ENCODE data around the gene GRXCR2. TPM values are rescaled to one million over a fixed set of nuclear protein-coding genes. Genes with fewer than 3 reads are reported as not detected.

The GRXCR2 gene
- total RNA-seq, 1 experiment from 2014 or later: not detected

DNA sequence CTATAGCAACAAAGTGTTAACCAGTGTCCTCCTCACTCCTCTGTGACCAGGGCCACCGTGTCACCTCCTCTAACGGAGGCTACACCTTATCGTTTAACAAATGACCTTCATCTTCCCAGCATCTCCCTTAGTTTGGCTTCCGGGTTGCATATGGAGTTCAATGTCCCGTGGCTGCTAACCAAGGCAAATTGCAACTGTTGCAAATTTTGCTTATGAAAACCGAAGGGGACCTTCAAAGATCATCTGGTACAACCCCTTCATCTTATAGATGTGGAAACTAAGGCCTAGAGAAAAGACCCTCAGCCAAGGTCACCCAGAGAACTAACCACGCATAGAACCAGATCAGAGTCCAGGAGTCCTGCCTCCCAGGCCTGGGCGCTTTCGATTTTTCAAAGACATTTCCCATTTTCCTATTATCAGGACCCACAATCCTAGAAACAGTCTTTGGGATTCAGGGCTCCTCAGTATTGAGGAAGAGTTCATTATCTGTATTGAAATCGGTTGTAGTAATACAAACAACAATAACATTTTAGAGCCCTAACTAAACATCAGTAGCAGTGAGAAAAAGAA lies 39.1 kb downstream of the GRXCR2 start:
- peak overlapping the region; percentile 73 for H3K4me3 Mint-ChIP-seq (ENCODE audit: unreplicated experiment)
- TF ChIP-seq, protein P1, sequence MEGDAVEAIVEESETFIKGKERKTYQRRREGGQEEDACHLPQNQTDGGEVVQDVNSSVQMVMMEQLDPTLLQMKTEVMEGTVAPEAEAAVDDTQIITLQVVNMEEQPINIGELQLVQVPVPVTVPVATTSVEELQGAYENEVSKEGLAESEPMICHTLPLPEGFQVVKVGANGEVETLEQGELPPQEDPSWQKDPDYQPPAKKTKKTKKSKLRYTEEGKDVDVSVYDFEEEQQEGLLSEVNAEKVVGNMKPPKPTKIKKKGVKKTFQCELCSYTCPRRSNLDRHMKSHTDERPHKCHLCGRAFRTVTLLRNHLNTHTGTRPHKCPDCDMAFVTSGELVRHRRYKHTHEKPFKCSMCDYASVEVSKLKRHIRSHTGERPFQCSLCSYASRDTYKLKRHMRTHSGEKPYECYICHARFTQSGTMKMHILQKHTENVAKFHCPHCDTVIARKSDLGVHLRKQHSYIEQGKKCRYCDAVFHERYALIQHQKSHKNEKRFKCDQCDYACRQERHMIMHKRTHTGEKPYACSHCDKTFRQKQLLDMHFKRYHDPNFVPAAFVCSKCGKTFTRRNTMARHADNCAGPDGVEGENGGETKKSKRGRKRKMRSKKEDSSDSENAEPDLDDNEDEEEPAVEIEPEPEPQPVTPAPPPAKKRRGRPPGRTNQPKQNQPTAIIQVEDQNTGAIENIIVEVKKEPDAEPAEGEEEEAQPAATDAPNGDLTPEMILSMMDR (IDR thresholded peaks at IDR 0.05; ENCODE audit: unreplicated experiment): no peak
- no peaks in the 10 kb centered on the region for H3K27me3 Mint-ChIP-seq (ENCODE audit: insufficient read depth, unreplicated experiment)
- POLR2A ChIA-PET: interaction anchor here (0.6 to 2.4 kb wide), 4 partner anchors 14 to 105 kb away, joined by 3 to 16 read pairs (median 12); partner anchors contain the start of gene SH3RF2
- H3K27ac Mint-ChIP-seq (ENCODE audit: low read depth, unreplicated experiment): no peak overlapping the region
- H3K9me3 Mint-ChIP-seq (ENCODE audit: unreplicated experiment): no peaks in the 10 kb centered on the region
- H3K36me3 Mint-ChIP-seq (ENCODE audit: insufficient read depth, unreplicated experiment): no peaks in the 10 kb centered on the region
- CTCF ChIA-PET: interaction anchor here (0.7 to 2.8 kb wide), 9 partner anchors 8 to 460 kb away, joined by 3 to 33 read pairs (median 8); no protein-coding TSS in a partner anchor
- BruUV-seq (replicated peaks): no TSS peak
- intact Hi-C loops (cut with micrococcal nuclease): loop anchor here (2.0 kb wide), 2 partner anchors 55 to 215 kb away; no protein-coding TSS in a partner anchor
- DNase-seq (ENCODE audit: unreplicated experiment): no peak
- peaks cover 45% of the 10 kb centered on the region for H3K4me1 Mint-ChIP-seq (ENCODE audit: insufficient read depth, unreplicated experiment)

DNA sequence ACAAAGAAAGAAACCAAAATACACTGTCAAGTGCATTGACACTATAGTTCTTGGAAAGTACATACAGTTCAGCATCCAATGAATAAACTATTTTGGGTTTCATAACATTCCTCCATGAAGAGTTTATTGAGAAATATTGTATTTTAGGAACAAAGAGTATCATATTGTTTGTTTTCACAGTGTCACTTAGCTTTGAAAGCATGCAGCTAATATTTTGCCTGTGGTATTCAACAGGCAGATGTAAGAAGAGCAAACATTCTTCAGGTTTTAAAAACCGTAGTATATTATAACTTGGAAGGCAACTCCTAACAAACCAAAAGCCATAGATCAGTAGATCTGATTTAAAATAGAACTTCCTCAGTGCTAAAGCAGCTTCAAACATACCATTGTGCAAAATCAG lies 42.2 kb downstream of the GRXCR2 start:
- Mint-ChIP-seq H3K27ac (ENCODE audit: low read depth, unreplicated experiment) (no peak overlapping the region), H3K4me1 (ENCODE audit: insufficient read depth, unreplicated experiment) (peaks cover 51% of the 10 kb centered on the region), H3K36me3 (ENCODE audit: insufficient read depth, unreplicated experiment) (no peaks in the 10 kb centered on the region), H3K27me3 (ENCODE audit: insufficient read depth, unreplicated experiment) (no peaks in the 10 kb centered on the region), H3K4me3 (ENCODE audit: unreplicated experiment) (no peak overlapping the region), H3K9me3 (ENCODE audit: unreplicated experiment) (no peaks in the 10 kb centered on the region)
- TF ChIP-seq, protein P1 (IDR thresholded peaks at IDR 0.05; ENCODE audit: unreplicated experiment): no peak
- intact Hi-C loops (cut with micrococcal nuclease): no loop called here
- DNase-seq (ENCODE audit: unreplicated experiment): peak; percentile 38
- CTCF ChIA-PET: interaction anchor here (0.8 to 10.8 kb wide), 13 partner anchors 14 to 1627 kb away, joined by 3 to 144 read pairs (median 4); no protein-coding TSS in a partner anchor
- no TSS peak for BruUV-seq (replicated peaks)
- POLR2A ChIA-PET: interaction anchor here (0.7 to 5.9 kb wide), 6 partner anchors 11 to 149 kb away, joined by 3 to 27 read pairs (median 4); partner anchors contain the start of gene SH3RF2

DNA sequence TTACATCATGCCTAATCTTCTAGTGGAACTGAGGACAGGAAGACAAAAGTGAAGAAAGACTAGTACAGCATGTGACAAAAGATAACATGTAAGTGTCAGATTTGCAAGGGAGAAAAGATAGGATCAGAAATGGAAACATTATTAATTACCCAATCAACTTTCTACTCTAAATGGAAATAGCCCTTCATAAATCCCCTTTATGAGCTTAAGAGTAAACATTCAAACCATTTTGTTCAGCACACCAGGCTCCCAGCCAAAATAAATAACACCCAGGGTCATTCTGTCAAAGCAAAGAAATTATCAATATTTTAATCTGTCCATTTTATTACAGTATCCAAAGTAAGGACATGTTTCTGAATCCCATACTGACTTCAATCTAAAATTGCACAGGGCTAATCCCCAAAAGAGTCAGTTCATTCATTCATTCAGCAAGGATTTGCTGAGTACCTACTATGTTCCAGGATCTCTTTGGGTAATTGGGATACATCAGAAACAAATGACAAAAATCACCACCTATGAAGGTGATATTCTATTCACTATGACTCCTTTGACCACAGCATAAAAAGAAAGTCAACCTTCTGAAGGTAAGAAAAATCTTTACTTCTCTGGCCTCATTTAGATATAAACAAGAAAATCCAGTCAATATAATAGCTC lies 43.0 kb downstream of the GRXCR2 start:
- Mint-ChIP-seq H3K4me1 (ENCODE audit: insufficient read depth, unreplicated experiment) (peaks cover 50% of the 10 kb centered on the region), H3K36me3 (ENCODE audit: insufficient read depth, unreplicated experiment) (no peaks in the 10 kb centered on the region), H3K9me3 (ENCODE audit: unreplicated experiment) (no peaks in the 10 kb centered on the region), H3K27me3 (ENCODE audit: insufficient read depth, unreplicated experiment) (no peaks in the 10 kb centered on the region), H3K27ac (ENCODE audit: low read depth, unreplicated experiment) (no peak overlapping the region), H3K4me3 (ENCODE audit: unreplicated experiment) (no peak overlapping the region)
- ChIA-PET CTCF (interaction anchor here (0.5 to 10.8 kb wide), 15 partner anchors 14 to 1626 kb away, joined by 3 to 144 read pairs (median 4); no protein-coding TSS in a partner anchor), POLR2A (interaction anchor here (0.7 to 5.9 kb wide), 4 partner anchors 12 to 107 kb away, joined by 3 to 27 read pairs (median 4); partner anchors contain the start of gene SH3RF2)
- no TSS peak for BruUV-seq (replicated peaks)
- intact Hi-C loops (cut with micrococcal nuclease): loop anchor here (5.0 to 10.0 kb wide), 4 partner anchors 483 to 1363 kb away; no protein-coding TSS in a partner anchor
- DNase-seq (ENCODE audit: unreplicated experiment): no peak
- TF ChIP-seq, protein P1 (IDR thresholded peaks at IDR 0.05; ENCODE audit: unreplicated experiment): no peak
